DOHH2 (cell line): Measurements from ENCODE around the gene GNPDA1.

Experiments
- H3F3A ChIP-seq: fragments of 200-600 bp; sonication (generic), shearing (Covaris generic); 2 replicates; pipeline ENCODE4 v1.6.0; 2016; ENCODE audit warnings: antibody characterized with exemption, mild to moderate bottlenecking; ENCODE audit not compliant: control insufficient read depth, insufficient read depth
- H3K27ac ChIP-seq: fragments of 200-600 bp; sonication (generic); 2 replicates; pipeline ENCODE4 v1.5.1; 2014; ENCODE audit warnings: low read depth, mild to moderate bottlenecking, low read length, moderate library complexity
- H3K27me3 ChIP-seq: fragments of 200-600 bp; sonication (generic); 2 replicates; pipeline ENCODE4 v1.6.1; 2014; ENCODE audit warnings: mild to moderate bottlenecking, low read length, mixed read lengths; ENCODE audit not compliant: control insufficient read depth
- H3K36me3 ChIP-seq: fragments of 200-600 bp; sonication (generic); 2 replicates; pipeline ENCODE4 v1.6.1; 2014; ENCODE audit warnings: mild to moderate bottlenecking, low read length, moderate library complexity, mixed read lengths; ENCODE audit not compliant: control insufficient read depth
- H3K4me1 ChIP-seq: fragments of 200-600 bp; sonication (generic); 2 replicates; pipeline ENCODE4 v1.6.1; 2014; ENCODE audit warnings: mild to moderate bottlenecking, low read length, mixed read lengths; ENCODE audit not compliant: control insufficient read depth
- H3K4me2 ChIP-seq: fragments of 200-600 bp; sonication (generic); 2 replicates; pipeline ENCODE4 v1.6.0; 2014; ENCODE audit warnings: mild to moderate bottlenecking, low read length, moderate library complexity
- H3K4me3 ChIP-seq: fragments of 200-600 bp; sonication (generic); 2 replicates; pipeline ENCODE4 v1.5.1; 2014; ENCODE audit warnings: mild to moderate bottlenecking, low read length, mixed read lengths
- H3K79me2 ChIP-seq: fragments of 200-600 bp; sonication (generic); 2 replicates; pipeline ENCODE4 v1.6.1; 2014; ENCODE audit warnings: mild to moderate bottlenecking, low read length, mixed read lengths; ENCODE audit not compliant: control insufficient read depth
- H3K9me2 ChIP-seq: fragments of 200-600 bp; sonication (generic); replicated peaks from 2 replicates; pipeline ENCODE4 v1.6.1; 2014; ENCODE audit warnings: mild to moderate bottlenecking, low read length, mixed read lengths; ENCODE audit not compliant: control insufficient read depth
- H3K9me3 ChIP-seq: fragments of 200-600 bp; sonication (generic); 2 replicates; pipeline ENCODE4 v1.6.1; 2014; ENCODE audit warnings: antibody characterized with exemption, low read length, mixed read lengths; ENCODE audit not compliant: control insufficient read depth, insufficient read depth
- H4K20me1 ChIP-seq: fragments of 200-600 bp; sonication (generic); 2 replicates; pipeline ENCODE4 v1.6.0; 2014; ENCODE audit warnings: low read depth, mild to moderate bottlenecking, antibody characterized with exemption, low read length, moderate library complexity; ENCODE audit not compliant: control insufficient read depth, insufficient read depth
- EZH2phosphoT487 ChIP-seq: fragments of 200-600 bp; sonication (generic); IDR thresholded peaks from 2 replicates; pipeline ENCODE4 v1.6.1; 2017; ENCODE audit warnings: borderline replicate concordance, mild to moderate bottlenecking, antibody characterized with exemption, low read length, moderate library complexity, mixed read lengths
- TF ChIP-seq, protein P1 (sequence below): fragments of 200-600 bp; sonication (generic); IDR thresholded peaks from one replicate; pipeline ENCODE4 v1.5.1; 2014; ENCODE audit warnings: antibody characterized with exemption, mild to moderate bottlenecking, low read depth, low read length; ENCODE audit not compliant: poor library complexity, severe bottlenecking

GNPDA1 gene

GRCh38 chr5:141960018-141960417 lies 52.8 kb downstream of the GNPDA1 start:
- Histone ChIP-seq H3K27ac (no peak overlapping the region), H3K36me3 (no peaks in the 10 kb centered on the region), H3K79me2 (no peaks in the 10 kb centered on the region), H4K20me1 (no peaks in the 10 kb centered on the region), H3K9me3 (no peaks in the 10 kb centered on the region), H3K27me3 (no peaks in the 10 kb centered on the region), H3K9me2 (no peaks in the 10 kb centered on the region), H3K4me1 (peaks cover 28% of the 10 kb centered on the region), H3K4me3 (no peak overlapping the region), H3F3A (no peaks in the 10 kb centered on the region), H3K4me2 (no peak overlapping the region)
- TF ChIP-seq EZH2phosphoT487 = no peak
- TF ChIP-seq, protein P1, sequence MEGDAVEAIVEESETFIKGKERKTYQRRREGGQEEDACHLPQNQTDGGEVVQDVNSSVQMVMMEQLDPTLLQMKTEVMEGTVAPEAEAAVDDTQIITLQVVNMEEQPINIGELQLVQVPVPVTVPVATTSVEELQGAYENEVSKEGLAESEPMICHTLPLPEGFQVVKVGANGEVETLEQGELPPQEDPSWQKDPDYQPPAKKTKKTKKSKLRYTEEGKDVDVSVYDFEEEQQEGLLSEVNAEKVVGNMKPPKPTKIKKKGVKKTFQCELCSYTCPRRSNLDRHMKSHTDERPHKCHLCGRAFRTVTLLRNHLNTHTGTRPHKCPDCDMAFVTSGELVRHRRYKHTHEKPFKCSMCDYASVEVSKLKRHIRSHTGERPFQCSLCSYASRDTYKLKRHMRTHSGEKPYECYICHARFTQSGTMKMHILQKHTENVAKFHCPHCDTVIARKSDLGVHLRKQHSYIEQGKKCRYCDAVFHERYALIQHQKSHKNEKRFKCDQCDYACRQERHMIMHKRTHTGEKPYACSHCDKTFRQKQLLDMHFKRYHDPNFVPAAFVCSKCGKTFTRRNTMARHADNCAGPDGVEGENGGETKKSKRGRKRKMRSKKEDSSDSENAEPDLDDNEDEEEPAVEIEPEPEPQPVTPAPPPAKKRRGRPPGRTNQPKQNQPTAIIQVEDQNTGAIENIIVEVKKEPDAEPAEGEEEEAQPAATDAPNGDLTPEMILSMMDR = peak; percentile 60

- no peaks in the 10 kb centered on the region for H3K9me3 ChIP-seq
- H3K27ac ChIP-seq = no peak overlapping the region
- no peak overlapping the region for H3K4me3 ChIP-seq
- no peak for TF ChIP-seq EZH2phosphoT487
- TF ChIP-seq, protein P1 = no peak
- no peaks in the 10 kb centered on the region for H3K36me3 ChIP-seq
- peaks cover 28% of the 10 kb centered on the region for H3K4me1 ChIP-seq
- H4K20me1 ChIP-seq = no peaks in the 10 kb centered on the region
- H3K79me2 ChIP-seq = no peaks in the 10 kb centered on the region
- no peak overlapping the region for H3K4me2 ChIP-seq
- H3K9me2 ChIP-seq = no peaks in the 10 kb centered on the region
- H3F3A ChIP-seq = no peaks in the 10 kb centered on the region
- no peaks in the 10 kb centered on the region for H3K27me3 ChIP-seq
These were observed 54.2 kb downstream of the GNPDA1 start for GRCh38 chr5:141958546-141959172.

GRCh38 chr5:141958113-141958512 lies 54.7 kb downstream of the GNPDA1 start, which contains the start of gene PCDH12:
TSS of gene PCDH12 (minus strand) at chr5:141958202. CDS start at chr5:141957851, 351 bp downstream.
- H3K27ac ChIP-seq = no peak within 1 kb of the TSS
- H4K20me1 ChIP-seq = no peaks in the 10 kb centered on the region
- no peaks in the 10 kb centered on the region for H3K9me3 ChIP-seq
- H3K27me3 ChIP-seq = 0 out of 2 replicates have a peak, but pooled peaks cover 3% of the 10 kb centered on the region
- H3K4me2 ChIP-seq = no peak within 1 kb of the TSS
- no peaks in the 10 kb centered on the region for H3K36me3 ChIP-seq
- TF ChIP-seq, protein P1 = no peak
- TF ChIP-seq EZH2phosphoT487 = no peak
- H3K9me2 ChIP-seq = no peaks in the 10 kb centered on the region
- H3F3A ChIP-seq = no peaks in the 10 kb centered on the region
- no peak within 1 kb of the TSS for H3K4me3 ChIP-seq
- no peaks in the 10 kb centered on the region for H3K79me2 ChIP-seq
- H3K4me1 ChIP-seq = peaks cover 28% of the 10 kb centered on the region
